IMR-90 (cell line): ENCODE measurements around the gene TUBA1A. TPM values are rescaled to one million over a fixed set of nuclear protein-coding genes. Genes with fewer than 3 reads are reported as not detected.

Experiments
- ATAC-seq: fragments of 200-7000 bp; cut with Tn5 transposase; 2 replicates; pipeline ENCODE4 v1.9.1; 2020; ENCODE audit warnings: low read depth, mild to moderate bottlenecking, moderate library complexity
- BruUV-seq: library from RNA; stranded (reverse); fragments of 400-500 nt; replicated peaks from 2 replicates; lab custom pipeline; 2021; lab: Mats Ljungman, UMichigan
- CTCF ChIA-PET: fragments of 300-600 bp; formaldehyde crosslinking; extraction: SDS; loops from one replicate; lab custom pipeline; 2021; ENCODE audit warnings: antibody characterized with exemption; lab: Yijun Ruan, JAX
- POLR2A ChIA-PET: fragments of 300-600 bp; sonication (Branson Sonifier 250); formaldehyde crosslinking; loops from one replicate; lab custom pipeline; 2022; ENCODE audit warnings: antibody characterized with exemption; ENCODE audit not compliant: unreplicated experiment; lab: Charles Lee
- DNase-seq: peaks from one replicate; pipeline ENCODE4 v3.0.0; 2013
- H2AFZ ChIP-seq: replicated peaks from 2 replicates; pipeline ENCODE3; 2013; ENCODE audit warnings: low read length, mild to moderate bottlenecking; ENCODE audit not compliant: poor library complexity
- H2AK5ac ChIP-seq: 2 replicates; pipeline ENCODE4 v1.6.1; 2013; ENCODE audit warnings: low read depth, low read length, inconsistent platforms
- H2AK9ac ChIP-seq: replicated peaks from 2 replicates; pipeline ENCODE3; 2013; ENCODE audit warnings: mild to moderate bottlenecking, low read depth, low read length, moderate library complexity; ENCODE audit not compliant: poor library complexity
- H2BK120ac ChIP-seq: 2 replicates; pipeline ENCODE4 v1.6.1; 2013; ENCODE audit warnings: low read depth, low read length, inconsistent platforms
- H2BK15ac ChIP-seq: 3 replicates; pipeline ENCODE4 v1.6.1; 2013; ENCODE audit warnings: low read depth, low read length, inconsistent platforms
- H2BK20ac ChIP-seq: 2 replicates; pipeline ENCODE4 v1.6.1; 2013; ENCODE audit warnings: low read depth, mild to moderate bottlenecking, inconsistent platforms, low read length, moderate library complexity
- H2BK5ac ChIP-seq: 2 replicates; pipeline ENCODE4 v1.6.1; 2013; ENCODE audit warnings: mild to moderate bottlenecking, low read depth, low read length, inconsistent platforms; ENCODE audit not compliant: poor library complexity, severe bottlenecking
- H3K14ac ChIP-seq: replicated peaks from 2 replicates; pipeline ENCODE4 v1.6.1; 2013; ENCODE audit warnings: low read depth, low read length, inconsistent platforms
- H3K18ac ChIP-seq: 2 replicates; pipeline ENCODE4 v1.6.1; 2013; ENCODE audit warnings: low read depth, low read length, control low read depth
- H3K23ac ChIP-seq: 2 replicates; pipeline ENCODE4 v1.6.1; 2013; ENCODE audit warnings: low read depth, low read length, inconsistent platforms
- H3K27ac ChIP-seq: 2 replicates; pipeline ENCODE4 v1.5.1; 2013; ENCODE audit warnings: mild to moderate bottlenecking, control low read depth, low read length; ENCODE audit not compliant: insufficient read depth
- H3K27me3 ChIP-seq: 2 replicates; pipeline ENCODE4 v1.6.1; 2013; ENCODE audit warnings: low read length; ENCODE audit not compliant: control insufficient read depth, insufficient read depth
- H3K36me3 ChIP-seq: 2 replicates; pipeline ENCODE4 v1.6.1; 2013; ENCODE audit warnings: low read length, mixed read lengths; ENCODE audit not compliant: control insufficient read depth, insufficient read depth
- H3K4ac ChIP-seq: 2 replicates; pipeline ENCODE4 v1.6.1; 2013; ENCODE audit warnings: low read depth, low read length, inconsistent platforms
- H3K4me1 ChIP-seq: 2 replicates; pipeline ENCODE4 v1.6.1; 2013; ENCODE audit warnings: low read length, mixed read lengths; ENCODE audit not compliant: control insufficient read depth, insufficient read depth
- H3K4me2 ChIP-seq: 2 replicates; pipeline ENCODE4 v1.6.1; 2013; ENCODE audit warnings: low read depth, mild to moderate bottlenecking, control low read depth, low read length, moderate library complexity
- H3K4me3 ChIP-seq: 2 replicates; pipeline ENCODE4 v1.5.1; 2013; ENCODE audit warnings: low read depth, mild to moderate bottlenecking, control low read depth, low read length, moderate library complexity; ENCODE audit not compliant: insufficient read depth
- H3K56ac ChIP-seq: 2 replicates; pipeline ENCODE4 v1.6.1; 2013; ENCODE audit warnings: low read length, inconsistent platforms; ENCODE audit not compliant: insufficient read depth; ENCODE audit errors: extremely low read depth
- H3K79me1 ChIP-seq, 2 experiments: 2 replicates each; pipeline ENCODE4 v1.6.1; 2013; ENCODE audit warnings: low read length in 2 of 2, inconsistent platforms in 1 of 2, low read depth in 1 of 2
- H3K9ac ChIP-seq: 2 replicates; pipeline ENCODE4 v1.6.1; 2013; ENCODE audit warnings: low read depth, low read length, control low read depth
- H3K9me1 ChIP-seq: 2 replicates; pipeline ENCODE4 v1.6.1; 2013; ENCODE audit warnings: low read length, inconsistent platforms; ENCODE audit not compliant: insufficient read depth
- H3K9me3 ChIP-seq: 2 replicates; pipeline ENCODE4 v1.6.1; 2013; ENCODE audit warnings: low read length; ENCODE audit not compliant: control insufficient read depth, insufficient read depth
- H4K20me1 ChIP-seq: 2 replicates; pipeline ENCODE4 v1.6.1; 2013; ENCODE audit warnings: low read length, inconsistent platforms; ENCODE audit not compliant: insufficient read depth
- H4K5ac ChIP-seq: 2 replicates; pipeline ENCODE4 v1.6.1; 2013; ENCODE audit warnings: mild to moderate bottlenecking, low read depth, low read length, control low read depth
- H4K8ac ChIP-seq, 2 experiments: 2 replicates each; pipeline ENCODE4 v1.6.1; 2013; ENCODE audit warnings: low read depth in 2 of 2, low read length in 2 of 2, control low read depth in 1 of 2, inconsistent platforms in 1 of 2
- H4K91ac ChIP-seq: 2 replicates; pipeline ENCODE4 v1.6.1; 2013; ENCODE audit warnings: low read depth, low read length, inconsistent platforms; ENCODE audit not compliant: insufficient read depth
- BHLHE40 ChIP-seq: fragments of 150-350 bp; IDR thresholded peaks from 2 replicates; pipeline ENCODE4 v1.6.1; 2016; ENCODE audit warnings: mild to moderate bottlenecking, low read depth, low read length
- CEBPB ChIP-seq: IDR thresholded peaks from 2 replicates; pipeline ENCODE4 v1.6.1; 2012; ENCODE audit warnings: low read depth, low read length, improper control_type of control experiment
- CHD1 ChIP-seq: IDR thresholded peaks from 2 replicates; pipeline ENCODE4 v1.6.1; 2012; ENCODE audit warnings: low read depth, low read length, improper control_type of control experiment
- CTCF ChIP-seq: conservative IDR thresholded peaks from 2 replicates; pipeline ENCODE4 v1.5.1; 2012; ENCODE audit warnings: mild to moderate bottlenecking, low read depth, low read length, improper control_type of control experiment
- FOS ChIP-seq: fragments of 150-350 bp; IDR thresholded peaks from 2 replicates; pipeline ENCODE4 v1.6.1; 2016; ENCODE audit warnings: low read depth, low read length
- MAFK ChIP-seq: IDR thresholded peaks from 2 replicates; pipeline ENCODE4 v1.6.1; 2012; ENCODE audit warnings: low read depth, low read length, improper control_type of control experiment
- MAZ ChIP-seq: IDR thresholded peaks from 2 replicates; pipeline ENCODE4 v1.6.1; 2012; ENCODE audit warnings: low read depth, mild to moderate bottlenecking, low read length, improper control_type of control experiment, moderate library complexity, borderline replicate concordance
- MXI1 ChIP-seq: IDR thresholded peaks from 2 replicates; pipeline ENCODE4 v1.6.1; 2012; ENCODE audit warnings: low read depth, mild to moderate bottlenecking, low read length, moderate library complexity, borderline replicate concordance
- NFE2L2 ChIP-seq: fragments of 150-350 bp; IDR thresholded peaks from 2 replicates; pipeline ENCODE4 v1.6.1; 2016; ENCODE audit warnings: low read depth, mild to moderate bottlenecking, low read length
- POLR2A ChIP-seq: IDR thresholded peaks from 2 replicates; pipeline ENCODE4 v1.6.1; 2012; ENCODE audit warnings: mild to moderate bottlenecking, low read depth, low read length
- RAD21 ChIP-seq: IDR thresholded peaks from 2 replicates; pipeline ENCODE4 v1.6.1; 2012; ENCODE audit warnings: low read length, improper control_type of control experiment
- RCOR1 ChIP-seq: IDR thresholded peaks from 2 replicates; pipeline ENCODE4 v1.6.1; 2012; ENCODE audit warnings: mild to moderate bottlenecking, low read length, improper control_type of control experiment; ENCODE audit not compliant: insufficient replicate concordance
- RFX5 ChIP-seq: IDR thresholded peaks from 2 replicates; pipeline ENCODE4 v1.8.0; 2012; ENCODE audit warnings: low read depth, mild to moderate bottlenecking, low read length, moderate library complexity
- SMC3 ChIP-seq: fragments of 150-350 bp; IDR thresholded peaks from 2 replicates; pipeline ENCODE4 v1.6.1; 2016; ENCODE audit warnings: low read depth, mild to moderate bottlenecking, antibody characterized with exemption, low read length, moderate library complexity
- USF2 ChIP-seq: fragments of 150-350 bp; IDR thresholded peaks from 2 replicates; pipeline ENCODE4 v1.6.1; 2017; ENCODE audit warnings: mild to moderate bottlenecking, antibody characterized with exemption, low read length, low read depth
- WGBS, 2 experiments: methylation state at CpG; one replicate each; pipeline versions ENCODE4 v1.1.5 to v1.1.7; 2013; ENCODE audit warnings: missing lambda C conversion rate in 2 of 2; ENCODE audit not compliant: insufficient read length in 1 of 2; ENCODE audit errors: extremely low coverage in 2 of 2; 5-methylcytosine and 5-hydroxymethylcytosine counted together
- dilution Hi-C: fragments of 300-500 bp; cut with HindIII; formaldehyde crosslinking; loops from one replicate; pipeline ENCODE4 v1.14.3; 2018; ENCODE audit warnings: low sequenced_read_pairs; ENCODE audit not compliant: unreplicated experiment
- in situ Hi-C: fragments of 300-500 bp; cut with MboI; formaldehyde crosslinking; loops from 3 replicates; pipeline ENCODE4 v1.14.3; 2019; ENCODE audit warnings: low sequenced_read_pairs, inconsistent platforms, mixed read lengths
- intact Hi-C: fragments of 100-400 bp; cut with micrococcal nuclease; formaldehyde crosslinking; loops from 2 replicates; pipeline ENCODE4 v1.10.0; 2022
- polyA plus RNA-seq, 3 experiments: library from polyadenylated mRNA; depleted of rRNA; stranded (reverse); fragments of >200 nt; gene quantifications; 2 replicates each; pipeline ENCODE4 v1.2.3, GENCODE V29; 2012; ENCODE audit warnings: low replicate concordance in 1 of 3
- total RNA-seq: library from RNA; depleted of rRNA; stranded (reverse); fragments of >200 nt; gene quantifications from 2 replicates; pipeline ENCODE4 v1.2.3, GENCODE V29; 2012
- TF ChIP-seq, protein P1 (sequence below): fragments of 150-350 bp; IDR thresholded peaks from 2 replicates; pipeline ENCODE4 v1.6.1; 2016; ENCODE audit warnings: low read depth, mild to moderate bottlenecking, low read length, moderate library complexity, borderline replicate concordance

TUBA1A gene
- total and polyA plus RNA-seq, 2 of the 4 experiments (the other 2 are of a cell fraction): 2,105 to 2,832 TPM

- H3K14ac ChIP-seq: peak overlapping the region; percentile 11; the same call in 1 of the 2 replicates
- H2BK120ac ChIP-seq: no peak overlapping the region
- H3K27me3 ChIP-seq: no peaks in the 10 kb centered on the region
- no peak overlapping the region for H3K27ac ChIP-seq
- no peak overlapping the region for H2BK15ac ChIP-seq
- H3K36me3 ChIP-seq: no peaks in the 10 kb centered on the region
- H3K79me1 ChIP-seq: peaks cover 0 to 7% of the 10 kb centered on the region in 2 experiments; a peak in 1 of 4 replicates
- H3K4me2 ChIP-seq: no peak overlapping the region
- H2AFZ ChIP-seq: no peak overlapping the region
- in situ Hi-C loops: no loop called here
- H3K18ac ChIP-seq: no peak overlapping the region
- H3K4me3 ChIP-seq: no peak overlapping the region
- dilution Hi-C loops: no loop called here
- no peaks in the 10 kb centered on the region for H3K9me3 ChIP-seq
- WGBS, 2 experiments: 100% methylated on average over 1 of the region's 3 CpGs; no CpG with 5 or more reads in 1 of the 2 experiments
- no peaks in the 10 kb centered on the region for H4K20me1 ChIP-seq
- H3K4me1 ChIP-seq: peaks cover 10% of the 10 kb centered on the region
- H2BK5ac ChIP-seq: no peak overlapping the region
- H3K23ac ChIP-seq: no peak overlapping the region
- no peak for ATAC-seq
- H3K9ac ChIP-seq: no peak overlapping the region
- peak overlapping the region; percentile 28; the same call in 1 of the 2 replicates for H2AK5ac ChIP-seq
- BruUV-seq: no TSS peak
- no peak for TF ChIP-seq CHD1
- TF ChIP-seq, protein P1, sequence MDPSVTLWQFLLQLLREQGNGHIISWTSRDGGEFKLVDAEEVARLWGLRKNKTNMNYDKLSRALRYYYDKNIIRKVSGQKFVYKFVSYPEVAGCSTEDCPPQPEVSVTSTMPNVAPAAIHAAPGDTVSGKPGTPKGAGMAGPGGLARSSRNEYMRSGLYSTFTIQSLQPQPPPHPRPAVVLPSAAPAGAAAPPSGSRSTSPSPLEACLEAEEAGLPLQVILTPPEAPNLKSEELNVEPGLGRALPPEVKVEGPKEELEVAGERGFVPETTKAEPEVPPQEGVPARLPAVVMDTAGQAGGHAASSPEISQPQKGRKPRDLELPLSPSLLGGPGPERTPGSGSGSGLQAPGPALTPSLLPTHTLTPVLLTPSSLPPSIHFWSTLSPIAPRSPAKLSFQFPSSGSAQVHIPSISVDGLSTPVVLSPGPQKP: no peak
- no peak for TF ChIP-seq FOS
- TF ChIP-seq MAZ: no peak
- no peak for TF ChIP-seq SMC3
- no peak for TF ChIP-seq RFX5
- no peak for TF ChIP-seq MAFK
- no peak for TF ChIP-seq RCOR1
- no peak for TF ChIP-seq USF2
- TF ChIP-seq NFE2L2: no peak
- TF ChIP-seq POLR2A: no peak
- no peak for TF ChIP-seq BHLHE40
- no peak for TF ChIP-seq CTCF
- TF ChIP-seq RAD21: no peak
- no peak for TF ChIP-seq MXI1
- no peak for TF ChIP-seq CEBPB
- DNase-seq: no peak
- POLR2A ChIA-PET: interaction anchor here (0.9 kb wide), 1 partner anchor 38 kb away, joined by 3 read pairs; no protein-coding TSS in a partner anchor
- no peak overlapping the region for H3K4ac ChIP-seq
- H4K91ac ChIP-seq: no peak overlapping the region
- no peak overlapping the region for H2BK20ac ChIP-seq
- H4K5ac ChIP-seq: no peak overlapping the region
- no peak overlapping the region for H3K56ac ChIP-seq
- no peak overlapping the region for H2AK9ac ChIP-seq
- H3K9me1 ChIP-seq: peaks cover 9% of the 10 kb centered on the region; the same call in 1 of the 2 replicates
- no peak overlapping the region for H4K8ac ChIP-seq
- intact Hi-C loops: no loop called here
- CTCF ChIA-PET: no interaction called here
Observed at GRCh38 chr12:49227713-49228112, 38.8 kb upstream of the TUBA1A start.
